K562 (cell line): ENCODE results near the gene PHF11. TPM values are rescaled to one million over a fixed set of nuclear protein-coding genes. Genes with fewer than 3 reads are reported as not detected.

Experiments
- ATAC-seq: fragments of 200-7000 bp; cut with Tn5 transposase; 3 replicates; pipeline ENCODE4 v1.9.1; 2020; ENCODE audit warnings: moderate library complexity
- BruUV-seq: library from RNA; stranded (reverse); fragments of 400-500 nt; replicated peaks from 2 replicates; lab custom pipeline; 2021; lab: Mats Ljungman, UMichigan
- CTCF ChIA-PET: fragments of 300-600 bp; formaldehyde crosslinking; extraction: SDS; loops from one replicate; lab custom pipeline; 2021; ENCODE audit warnings: low intra/inter-chr PET ratio; lab: Yijun Ruan, JAX
- POLR2A ChIA-PET: fragments of 300-600, 350-650 bp; sonication (Branson Sonifier 250); formaldehyde crosslinking; extraction: SDS; loops from one replicate; lab custom pipeline; 2021; ENCODE audit warnings: antibody characterized with exemption, inconsistent platforms; lab: Yijun Ruan, JAX
- DNase-seq, 4 experiments: peaks; one replicate each; pipeline versions ENCODE4 v3.0.0 to v3.0.0-alpha.2; 2011 to 2018; ENCODE audit warnings: low spot score in 3 of 4, mixed read lengths in 3 of 4; ENCODE audit errors: extremely low read depth in 1 of 4
- FAIRE-seq: peaks from 2 replicates; lab custom pipeline; 2011; peaks lifted over from hg19 to GRCh38; lab: Jason Lieb, UNC
- H2AFZ ChIP-seq: 2 replicates; pipeline ENCODE4 v1.6.0; 2011; ENCODE audit warnings: low read depth, low read length, control low read depth, inconsistent platforms
- H3K27ac ChIP-seq: fragments of 200-600 bp; 3 replicates; pipeline ENCODE4 v1.8.0; 2011; ENCODE audit warnings: low read depth, mild to moderate bottlenecking, control low read depth, inconsistent platforms, low read length, moderate library complexity, mixed read lengths; ENCODE audit errors: extremely low read depth
- H3K27me3 ChIP-seq, 2 experiments: fragments of 300-600 bp in 1 of 2; 2 replicates in 1 of 2; 3 replicates in 1 of 2; pipeline versions ENCODE4 v1.6.0 to v1.8.0; 2011; ENCODE audit warnings: inconsistent platforms in 2 of 2, low read length in 2 of 2, mild to moderate bottlenecking in 1 of 2, mixed read lengths in 1 of 2, moderate library complexity in 1 of 2; ENCODE audit not compliant: control insufficient read depth in 2 of 2, insufficient read depth in 2 of 2
- H3K36me3 ChIP-seq: fragments of 300-600 bp; 3 replicates; pipeline ENCODE4 v1.8.0; 2011; ENCODE audit warnings: mild to moderate bottlenecking, low read length, inconsistent platforms; ENCODE audit not compliant: control insufficient read depth, insufficient read depth
- H3K4me1 ChIP-seq, 2 experiments: fragments of 200-600 bp in 1 of 2; replicated peaks in 1 of 2; 2 replicates in 1 of 2; 3 replicates in 1 of 2; pipeline versions ENCODE4 v1.5.1 to v1.8.0; 2011; ENCODE audit warnings: inconsistent platforms in 2 of 2, low read length in 2 of 2, mild to moderate bottlenecking in 1 of 2, mixed read lengths in 1 of 2, moderate library complexity in 1 of 2; ENCODE audit not compliant: control insufficient read depth in 2 of 2, insufficient read depth in 2 of 2
- H3K4me2 ChIP-seq: 2 replicates; pipeline ENCODE4 v1.6.1; 2011; ENCODE audit warnings: low read length, control low read depth, inconsistent platforms, mixed read lengths; ENCODE audit not compliant: insufficient read depth
- H3K4me3 ChIP-seq: fragments of 200-600 bp; sonication (generic), shearing (Covaris generic); 2 replicates; pipeline ENCODE4 v1.5.1; 2016; ENCODE audit warnings: control low read depth, inconsistent platforms
- H3K79me2 ChIP-seq: fragments of 200-600 bp; 3 replicates; pipeline ENCODE4 v1.8.0; 2011; ENCODE audit warnings: low read length, inconsistent platforms; ENCODE audit not compliant: control insufficient read depth, insufficient read depth
- H3K9ac ChIP-seq, 2 experiments: 2 replicates each; pipeline versions ENCODE4 v1.6.0 to v1.6.1; 2011; ENCODE audit warnings: low read depth in 2 of 2, low read length in 2 of 2, control low read depth in 1 of 2, inconsistent platforms in 1 of 2, mild to moderate bottlenecking in 1 of 2, mixed read lengths in 1 of 2; ENCODE audit not compliant: insufficient read depth in 1 of 2
- H3K9me1 ChIP-seq: one replicate; pipeline ENCODE4 v1.6.0; 2011; ENCODE audit warnings: inconsistent platforms, mild to moderate bottlenecking, low read length, moderate library complexity; ENCODE audit not compliant: control insufficient read depth, insufficient read depth
- H3K9me3 ChIP-seq: replicated peaks from 2 replicates; pipeline ENCODE4 v1.5.1; 2011; ENCODE audit warnings: low read depth, low read length, inconsistent platforms; ENCODE audit not compliant: control insufficient read depth, insufficient read depth
- H4K20me1 ChIP-seq: replicated peaks from 2 replicates; pipeline ENCODE4 v1.6.1; 2011; ENCODE audit warnings: low read length, inconsistent platforms, mixed read lengths; ENCODE audit not compliant: control insufficient read depth, insufficient read depth
- EHMT2 ChIP-seq: fragments of 450-650 bp; IDR thresholded peaks from 2 replicates; pipeline ENCODE4 v1.6.1; 2018; ENCODE audit warnings: antibody characterized with exemption
- PHTF2 ChIP-seq: fragments of 250-450 bp; sonication (Bioruptor Pico); IDR thresholded peaks from 2 replicates; pipeline ENCODE4 v1.5.0; 2021; ENCODE audit warnings: mild to moderate bottlenecking
- PRPF4 ChIP-seq: fragments of 200-400 bp; formaldehyde crosslinking; IDR thresholded peaks from one replicate; pipeline ENCODE4 v1.6.1; 2017; ENCODE audit warnings: low read length, low read depth, mild to moderate bottlenecking; ENCODE audit not compliant: insufficient read depth, poor library complexity, severe bottlenecking
- RB1 ChIP-seq: fragments of 450-650 bp; IDR thresholded peaks from 2 replicates; pipeline ENCODE4 v1.6.1; 2017; ENCODE audit warnings: low read depth, mild to moderate bottlenecking
- RBM15 ChIP-seq: fragments of 200-400 bp; formaldehyde crosslinking; IDR thresholded peaks from 2 replicates; pipeline ENCODE4 v1.6.1; 2018; ENCODE audit warnings: mild to moderate bottlenecking, low read length, moderate library complexity; ENCODE audit not compliant: insufficient read depth
- TAL1 ChIP-seq: fragments of 450-650 bp; IDR thresholded peaks from 2 replicates; pipeline ENCODE4 v1.6.1; 2016; ENCODE audit warnings: mild to moderate bottlenecking
- ZFP30 ChIP-seq: fragments of 250-450 bp; sonication (Bioruptor Pico); IDR thresholded peaks from 2 replicates; pipeline ENCODE4 v1.8.0; 2022; ENCODE audit warnings: moderate library complexity, mild to moderate bottlenecking, inconsistent platforms, borderline replicate concordance
- ZNF23 ChIP-seq: fragments of 250-450 bp; sonication (Bioruptor Pico); IDR thresholded peaks from 2 replicates; pipeline ENCODE4 v1.4.0; 2020; ENCODE audit warnings: mild to moderate bottlenecking
- ZNF696 ChIP-seq: fragments of 250-450 bp; sonication (Bioruptor Pico); conservative IDR thresholded peaks from 2 replicates; pipeline ENCODE4 v1.4.0; 2020; ENCODE audit warnings: mild to moderate bottlenecking, moderate library complexity
- WGBS: fragments of 100-300 bp; shearing (Covaris generic); methylation state at CpG from one replicate; pipeline ENCODE4 v1.1.6; 2016; ENCODE audit warnings: low coverage, mixed read lengths; ENCODE audit not compliant: insufficient coverage; ENCODE audit errors: missing lambda C conversion rate; 5-methylcytosine and 5-hydroxymethylcytosine counted together
- in situ Hi-C: fragments of 300-500 bp; cut with MboI; formaldehyde crosslinking; loops from 4 replicates; pipeline ENCODE4 v1.15.0; 2018; ENCODE audit warnings: inconsistent platforms, mixed read lengths
- intact Hi-C: fragments of 100-400 bp; cut with micrococcal nuclease; formaldehyde crosslinking; loops from 2 replicates; pipeline ENCODE4 v1.14.2; 2022
- polyA plus RNA-seq, 8 experiments: library from polyadenylated mRNA; depleted of rRNA in 4 of 8; stranded (reverse) in 5 of 8; unstranded in 3 of 8; fragments of >200 nt; fragmentation: Nextera tagmentation in 2 of 8; fragmentation: Illumina TruSeq in 1 of 8; extraction: Ambion mirVana in 2 of 8; extraction: Trizol in 1 of 8; gene quantifications; 2 replicates each; pipeline versions ENCODE4 v1.2.1 to v1.2.3, GENCODE V29; 2011 to 2014; ENCODE audit warnings: inconsistent platforms in 1 of 8, missing spikeins in 1 of 8
- total RNA-seq, 7 experiments: library from RNA; depleted of rRNA in 6 of 7; stranded (reverse); fragments of >200 nt in 6 of 7; fragmentation: Illumina TruSeq in 2 of 7; extraction: Trizol in 2 of 7; gene quantifications; 2 replicates each; pipeline versions ENCODE4 v1.2.1 to v1.2.3, GENCODE V29; 2011 to 2021; ENCODE audit warnings: low replicate concordance in 1 of 7
- TF ChIP-seq, protein P1 (sequence below): fragments of 250-450 bp; sonication (Bioruptor Pico); IDR thresholded peaks from 2 replicates; pipeline ENCODE4 v1.4.0; 2020; ENCODE audit warnings: mild to moderate bottlenecking, moderate library complexity
- TF ChIP-seq, protein P2 (sequence below): conservative IDR thresholded peaks from 2 replicates; pipeline ENCODE4 v1.6.1; 2011; ENCODE audit warnings: low read depth, mild to moderate bottlenecking, low read length; ENCODE audit not compliant: control insufficient read depth
- TF ChIP-seq, protein P3 (sequence below): sonication (generic); formaldehyde crosslinking; IDR thresholded peaks from 2 replicates; pipeline ENCODE4 v1.8.0; 2022; ENCODE audit warnings: mild to moderate bottlenecking, low read depth, missing genetic modification reagents

The PHF11 gene
- total and polyA plus RNA-seq, 9 of the 15 experiments (the other 6 are each of a cell fraction or from before 2014, with no cell fraction given): 1.9 to 7.0 (median 5.3) TPM

DNA sequence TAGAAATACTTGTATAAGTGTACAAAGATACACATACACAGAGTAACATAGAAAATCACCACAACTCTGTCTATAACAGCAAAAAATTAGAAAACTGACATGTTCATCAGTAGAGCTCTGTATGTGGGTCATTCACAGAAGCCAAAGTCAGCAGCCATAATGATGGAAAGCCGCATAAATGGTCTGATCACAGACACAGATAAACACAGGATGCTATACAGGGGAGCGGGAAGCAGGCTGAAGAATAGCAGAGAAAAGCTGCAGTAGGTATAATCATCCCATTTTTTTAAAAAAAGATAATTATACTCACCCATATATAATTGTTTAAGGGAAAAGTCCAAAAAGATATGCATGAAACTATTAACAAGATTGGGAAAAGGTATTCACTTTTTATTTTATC, 58.1 kb downstream of the PHF11 start:
- ATAC-seq: no peak
- ChIA-PET POLR2A (no interaction called here), CTCF (no interaction called here)
- intact Hi-C loops (no loop called here), in situ Hi-C loops (no loop called here)
- H3K4me2 ChIP-seq: no peak overlapping the region
- peaks cover 10% of the 10 kb centered on the region; the same call in 1 of the 3 replicates for H3K36me3 ChIP-seq
- no peaks in the 10 kb centered on the region for H4K20me1 ChIP-seq
- no peaks in the 10 kb centered on the region for H3K27me3 ChIP-seq
- no peak overlapping the region for H3K4me3 ChIP-seq
- no peak for DNase-seq
- no peak for FAIRE-seq
- H3K79me2 ChIP-seq: no peaks in the 10 kb centered on the region
- H3K27ac ChIP-seq: no peak overlapping the region
- H2AFZ ChIP-seq: no peak overlapping the region
- TF ChIP-seq ZNF696: no peak
- no peak for TF ChIP-seq EHMT2
- no peak for TF ChIP-seq RB1
- no peak for TF ChIP-seq RBM15
- no peak for TF ChIP-seq ZFP30 (CRISPR knock-in tag)
- no peak for TF ChIP-seq TAL1
- TF ChIP-seq PRPF4: no peak
- TF ChIP-seq, protein P1, sequence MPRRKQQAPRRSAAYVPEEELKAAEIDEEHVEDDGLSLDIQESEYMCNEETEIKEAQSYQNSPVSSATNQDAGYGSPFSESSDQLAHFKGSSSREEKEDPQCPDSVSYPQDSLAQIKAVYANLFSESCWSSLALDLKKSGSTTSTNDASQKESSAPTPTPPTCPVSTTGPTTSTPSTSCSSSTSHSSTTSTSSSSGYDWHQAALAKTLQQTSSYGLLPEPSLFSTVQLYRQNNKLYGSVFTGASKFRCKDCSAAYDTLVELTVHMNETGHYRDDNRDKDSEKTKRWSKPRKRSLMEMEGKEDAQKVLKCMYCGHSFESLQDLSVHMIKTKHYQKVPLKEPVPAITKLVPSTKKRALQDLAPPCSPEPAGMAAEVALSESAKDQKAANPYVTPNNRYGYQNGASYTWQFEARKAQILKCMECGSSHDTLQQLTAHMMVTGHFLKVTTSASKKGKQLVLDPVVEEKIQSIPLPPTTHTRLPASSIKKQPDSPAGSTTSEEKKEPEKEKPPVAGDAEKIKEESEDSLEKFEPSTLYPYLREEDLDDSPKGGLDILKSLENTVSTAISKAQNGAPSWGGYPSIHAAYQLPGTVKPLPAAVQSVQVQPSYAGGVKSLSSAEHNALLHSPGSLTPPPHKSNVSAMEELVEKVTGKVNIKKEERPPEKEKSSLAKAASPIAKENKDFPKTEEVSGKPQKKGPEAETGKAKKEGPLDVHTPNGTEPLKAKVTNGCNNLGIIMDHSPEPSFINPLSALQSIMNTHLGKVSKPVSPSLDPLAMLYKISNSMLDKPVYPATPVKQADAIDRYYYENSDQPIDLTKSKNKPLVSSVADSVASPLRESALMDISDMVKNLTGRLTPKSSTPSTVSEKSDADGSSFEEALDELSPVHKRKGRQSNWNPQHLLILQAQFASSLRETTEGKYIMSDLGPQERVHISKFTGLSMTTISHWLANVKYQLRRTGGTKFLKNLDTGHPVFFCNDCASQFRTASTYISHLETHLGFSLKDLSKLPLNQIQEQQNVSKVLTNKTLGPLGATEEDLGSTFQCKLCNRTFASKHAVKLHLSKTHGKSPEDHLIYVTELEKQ (CRISPR knock-in tag): no peak
- no peak for TF ChIP-seq ZNF23 (CRISPR knock-in tag)
- TF ChIP-seq, protein P2, sequence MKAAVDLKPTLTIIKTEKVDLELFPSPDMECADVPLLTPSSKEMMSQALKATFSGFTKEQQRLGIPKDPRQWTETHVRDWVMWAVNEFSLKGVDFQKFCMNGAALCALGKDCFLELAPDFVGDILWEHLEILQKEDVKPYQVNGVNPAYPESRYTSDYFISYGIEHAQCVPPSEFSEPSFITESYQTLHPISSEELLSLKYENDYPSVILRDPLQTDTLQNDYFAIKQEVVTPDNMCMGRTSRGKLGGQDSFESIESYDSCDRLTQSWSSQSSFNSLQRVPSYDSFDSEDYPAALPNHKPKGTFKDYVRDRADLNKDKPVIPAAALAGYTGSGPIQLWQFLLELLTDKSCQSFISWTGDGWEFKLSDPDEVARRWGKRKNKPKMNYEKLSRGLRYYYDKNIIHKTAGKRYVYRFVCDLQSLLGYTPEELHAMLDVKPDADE: no peak
- TF ChIP-seq, protein P3, sequence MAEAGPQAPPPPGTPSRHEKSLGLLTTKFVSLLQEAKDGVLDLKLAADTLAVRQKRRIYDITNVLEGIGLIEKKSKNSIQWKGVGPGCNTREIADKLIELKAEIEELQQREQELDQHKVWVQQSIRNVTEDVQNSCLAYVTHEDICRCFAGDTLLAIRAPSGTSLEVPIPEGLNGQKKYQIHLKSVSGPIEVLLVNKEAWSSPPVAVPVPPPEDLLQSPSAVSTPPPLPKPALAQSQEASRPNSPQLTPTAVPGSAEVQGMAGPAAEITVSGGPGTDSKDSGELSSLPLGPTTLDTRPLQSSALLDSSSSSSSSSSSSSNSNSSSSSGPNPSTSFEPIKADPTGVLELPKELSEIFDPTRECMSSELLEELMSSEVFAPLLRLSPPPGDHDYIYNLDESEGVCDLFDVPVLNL (CRISPR knock-in tag): no peak
- TF ChIP-seq PHTF2 (CRISPR knock-in tag): no peak
- TF ChIP-seq, all 486 proteins: peak for 0
- WGBS: 75% methylated on average over 2 of the region's 2 CpGs
- no peak overlapping the region for H3K9ac ChIP-seq
- no peaks in the 10 kb centered on the region for H3K9me3 ChIP-seq
- H3K4me1 ChIP-seq: no peaks in the 10 kb centered on the region
- no peaks in the 10 kb centered on the region for H3K9me1 ChIP-seq
- BruUV-seq: no TSS peak
